Breast epithelium (tissue), 4 donors: Measurements from ENCODE around the gene NFASC. TPM values are rescaled to one million over a fixed set of nuclear protein-coding genes. Genes with fewer than 3 reads are reported as not detected.

Experiments
- DNase-seq, 2 donors: peaks; one replicate each; pipeline ENCODE4 v3.0.0-alpha.2; 2019; ENCODE audit warnings: low spot score in 2 of 2
- H3K27ac ChIP-seq, 2 donors: fragments of 200-600 bp; sonication (generic) in 1 of 2; one replicate each; pipeline ENCODE4 v1.5.1; 2016 to 2019; ENCODE audit warnings: mild to moderate bottlenecking in 1 of 2
- H3K27me3 ChIP-seq, 2 donors: fragments of 200-600 bp; sonication (generic) in 1 of 2; one replicate each; pipeline versions ENCODE4 v1.5.1 to v1.6.0; 2017 to 2019; ENCODE audit warnings: control low read depth in 1 of 2, mild to moderate bottlenecking in 1 of 2
- H3K36me3 ChIP-seq: fragments of 200-600 bp; one replicate; pipeline ENCODE4 v1.5.1; 2019
- H3K4me1 ChIP-seq, 2 donors: fragments of 200-600 bp; sonication (generic); one replicate each; pipeline ENCODE4 v1.5.1; 2016 to 2019; ENCODE audit warnings: control low read depth in 1 of 2
- H3K4me3 ChIP-seq, 3 donors: fragments of 200-600 bp; sonication (generic); 1 replicate in 2 of 3; 2 replicates in 1 of 3; pipeline ENCODE4 v1.5.1; 2016 to 2019; ENCODE audit warnings: mild to moderate bottlenecking in 3 of 3, moderate library complexity in 2 of 3
- H3K9me3 ChIP-seq, 2 donors: fragments of 200-600 bp; sonication (generic) in 1 of 2; one replicate each; pipeline ENCODE4 v1.5.1; 2016 to 2019; ENCODE audit warnings: control low read depth in 1 of 2
- POLR2A ChIP-seq: fragments of 450-650 bp; IDR thresholded peaks from one replicate; pipeline ENCODE4 v1.6.1; 2016; ENCODE audit warnings: antibody characterized with exemption, mild to moderate bottlenecking, moderate library complexity
- POLR2AphosphoS5 ChIP-seq, 3 donors: sonication (generic); formaldehyde crosslinking; IDR thresholded peaks; one replicate each; pipeline ENCODE4 v1.6.1; 2017; ENCODE audit warnings: antibody characterized with exemption in 3 of 3
- intact Hi-C: fragments of 100-400 bp; cut with DNase I; formaldehyde crosslinking; loops from one replicate; pipeline ENCODE4 v1.15.1; 2023; ENCODE audit warnings: low total_unique reads
- total RNA-seq, 3 donors: library from RNA; depleted of rRNA; stranded (reverse); fragments of >200 nt; gene quantifications; one replicate each; pipeline ENCODE4 v1.1.0, GENCODE V29; 2016
- TF ChIP-seq, protein P1 (sequence below), 3 donors: fragments of 450-650 bp; IDR thresholded peaks; one replicate each; pipeline ENCODE4 v1.5.1; 2016 to 2017; ENCODE audit warnings: antibody characterized with exemption in 3 of 3, mild to moderate bottlenecking in 3 of 3, moderate library complexity in 3 of 3

Gene NFASC
- total RNA-seq, 3 donors from 2014 or later = 1.6 to 19.5 (median 14.1) TPM

- Histone ChIP-seq H3K27me3 (no peaks in the 10 kb centered on the region), H3K27ac (no peak overlapping the region), H3K4me1 (peaks cover 6% of the 10 kb centered on the region in 2 donors), H3K4me3 (no peak overlapping the region), H3K9me3 (no peaks in the 10 kb centered on the region), H3K36me3 (no peaks in the 10 kb centered on the region)
- DNase-seq = no peak
- intact Hi-C loops = no loop called here
- TF ChIP-seq POLR2AphosphoS5 (IDR thresholded peaks at IDR 0.05) (no peak), POLR2A (no peak)
- TF ChIP-seq, protein P1, sequence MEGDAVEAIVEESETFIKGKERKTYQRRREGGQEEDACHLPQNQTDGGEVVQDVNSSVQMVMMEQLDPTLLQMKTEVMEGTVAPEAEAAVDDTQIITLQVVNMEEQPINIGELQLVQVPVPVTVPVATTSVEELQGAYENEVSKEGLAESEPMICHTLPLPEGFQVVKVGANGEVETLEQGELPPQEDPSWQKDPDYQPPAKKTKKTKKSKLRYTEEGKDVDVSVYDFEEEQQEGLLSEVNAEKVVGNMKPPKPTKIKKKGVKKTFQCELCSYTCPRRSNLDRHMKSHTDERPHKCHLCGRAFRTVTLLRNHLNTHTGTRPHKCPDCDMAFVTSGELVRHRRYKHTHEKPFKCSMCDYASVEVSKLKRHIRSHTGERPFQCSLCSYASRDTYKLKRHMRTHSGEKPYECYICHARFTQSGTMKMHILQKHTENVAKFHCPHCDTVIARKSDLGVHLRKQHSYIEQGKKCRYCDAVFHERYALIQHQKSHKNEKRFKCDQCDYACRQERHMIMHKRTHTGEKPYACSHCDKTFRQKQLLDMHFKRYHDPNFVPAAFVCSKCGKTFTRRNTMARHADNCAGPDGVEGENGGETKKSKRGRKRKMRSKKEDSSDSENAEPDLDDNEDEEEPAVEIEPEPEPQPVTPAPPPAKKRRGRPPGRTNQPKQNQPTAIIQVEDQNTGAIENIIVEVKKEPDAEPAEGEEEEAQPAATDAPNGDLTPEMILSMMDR (IDR thresholded peaks at IDR 0.05) = no peak
These were observed 147.7 kb downstream of the NFASC start for GRCh38 chr1:205018381-205018780.

DNA sequence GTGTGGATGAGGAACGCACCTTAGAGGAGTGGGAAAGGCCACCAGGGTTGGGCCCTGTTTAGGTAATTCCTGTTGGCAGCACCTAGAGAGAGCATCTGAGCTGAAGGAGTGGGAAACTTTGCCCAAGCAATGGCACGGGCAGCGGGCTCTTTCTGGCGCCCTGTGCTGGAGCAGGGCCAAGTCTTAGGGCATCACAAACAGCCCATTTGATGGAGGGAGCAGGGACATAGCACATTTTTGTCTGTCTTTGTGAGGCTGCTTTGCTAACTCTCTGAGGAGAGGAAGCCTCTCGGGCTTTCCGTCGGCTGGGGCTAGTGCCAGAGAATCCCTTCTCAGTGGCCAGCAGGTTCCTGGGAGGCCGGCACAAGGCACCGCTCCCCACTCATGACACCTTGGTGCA, 149.8 kb downstream of the NFASC start:
- Histone ChIP-seq H3K9me3 (no peaks in the 10 kb centered on the region), H3K4me1 (no peaks in the 10 kb centered on the region), H3K27me3 (no peaks in the 10 kb centered on the region), H3K36me3 (no peaks in the 10 kb centered on the region), H3K27ac (no peak overlapping the region), H3K4me3 (no peak overlapping the region)
- TF ChIP-seq POLR2A = no peak
- TF ChIP-seq, protein P1 (IDR thresholded peaks at IDR 0.05) = no peak
- no peak for TF ChIP-seq POLR2AphosphoS5 (IDR thresholded peaks at IDR 0.05)
- DNase-seq = no peak
- intact Hi-C loops = no loop called here

GRCh38 chr1:205024679-205025078, 154.0 kb downstream of the NFASC start:
- H3K36me3 ChIP-seq = no peaks in the 10 kb centered on the region
- H3K4me3 ChIP-seq = no peak overlapping the region
- intact Hi-C loops = no loop called here
- no peaks in the 10 kb centered on the region for H3K27me3 ChIP-seq
- H3K9me3 ChIP-seq = no peaks in the 10 kb centered on the region
- H3K27ac ChIP-seq = no peak overlapping the region
- no peak for DNase-seq
- TF ChIP-seq, protein P1 (IDR thresholded peaks at IDR 0.05) = no peak
- no peak for TF ChIP-seq POLR2A
- no peak for TF ChIP-seq POLR2AphosphoS5 (IDR thresholded peaks at IDR 0.05)
- H3K4me1 ChIP-seq = no peaks in the 10 kb centered on the region

DNA sequence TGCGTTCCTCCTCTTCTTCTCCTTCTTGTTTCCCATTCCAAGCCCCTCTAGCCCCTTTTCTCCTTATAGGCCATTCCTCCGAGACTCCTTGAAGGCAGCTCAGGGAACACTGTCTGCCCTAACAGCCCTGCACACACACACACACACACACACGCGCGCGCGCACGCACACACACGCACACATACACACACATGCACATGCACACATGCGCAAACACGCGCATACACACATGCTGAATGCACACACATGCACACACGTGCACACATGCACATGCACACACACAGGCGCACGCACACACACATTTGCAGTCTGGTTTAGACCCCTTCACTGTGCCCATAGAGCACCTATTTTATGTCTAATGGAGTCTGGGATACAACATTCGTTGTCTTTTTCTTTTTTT, 154.6 kb downstream of the NFASC start:
- DNase-seq = no peak
- no peak for TF ChIP-seq POLR2AphosphoS5 (IDR thresholded peaks at IDR 0.05)
- TF ChIP-seq, protein P1 (IDR thresholded peaks at IDR 0.05) = no peak
- TF ChIP-seq POLR2A = no peak

DNA sequence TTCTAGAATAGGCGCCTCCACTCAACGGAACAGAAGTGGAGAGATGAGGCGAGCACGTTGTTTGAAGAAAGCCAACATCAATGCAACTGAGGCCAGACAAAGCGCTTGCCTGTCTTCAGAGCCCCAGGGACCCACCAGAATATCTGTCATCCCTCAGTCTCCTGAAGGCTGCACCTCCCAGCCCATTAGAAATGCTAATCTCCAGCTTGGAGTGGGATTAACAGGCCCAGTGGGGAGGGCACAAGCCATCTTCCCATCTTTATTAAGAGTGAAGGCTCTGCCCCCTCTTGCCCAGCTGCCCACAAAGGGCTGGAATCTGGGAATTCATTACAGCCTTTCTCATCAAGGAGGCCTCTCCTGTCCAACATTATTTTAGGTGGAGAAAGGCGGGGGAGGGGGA, 155.5 kb downstream of the NFASC start:
- Histone ChIP-seq H3K27ac (no peak overlapping the region), H3K27me3 (no peaks in the 10 kb centered on the region), H3K4me3 (no peak overlapping the region), H3K4me1 (no peaks in the 10 kb centered on the region), H3K9me3 (no peaks in the 10 kb centered on the region), H3K36me3 (no peaks in the 10 kb centered on the region)
- TF ChIP-seq, protein P1 (IDR thresholded peaks at IDR 0.05) = no peak
- TF ChIP-seq POLR2A = no peak
- intact Hi-C loops = no loop called here
- no peak for DNase-seq

More for the DNA sequence above, 154.6 kb downstream of the NFASC start:
- H3K36me3 ChIP-seq = no peaks in the 10 kb centered on the region
- H3K4me3 ChIP-seq = no peak overlapping the region
- no peaks in the 10 kb centered on the region for H3K9me3 ChIP-seq
- H3K27ac ChIP-seq = no peak overlapping the region
- H3K4me1 ChIP-seq = no peaks in the 10 kb centered on the region
- H3K27me3 ChIP-seq = no peaks in the 10 kb centered on the region
- intact Hi-C loops = no loop called here
